DMS153 treated with DMSO at 0.1 percent for 48 hours (cell line): Measurements from ENCODE around the gene MINDY1.
A peak's percentile ranks its signal among the peaks of the same experiment; 100 is the strongest.

Experiments used
- DNase-seq: peaks from one replicate; lab custom pipeline; 2025; ENCODE audit not compliant: unreplicated experiment; lab: John Stamatoyannopoulos, UW

MINDY1 gene

DNA sequence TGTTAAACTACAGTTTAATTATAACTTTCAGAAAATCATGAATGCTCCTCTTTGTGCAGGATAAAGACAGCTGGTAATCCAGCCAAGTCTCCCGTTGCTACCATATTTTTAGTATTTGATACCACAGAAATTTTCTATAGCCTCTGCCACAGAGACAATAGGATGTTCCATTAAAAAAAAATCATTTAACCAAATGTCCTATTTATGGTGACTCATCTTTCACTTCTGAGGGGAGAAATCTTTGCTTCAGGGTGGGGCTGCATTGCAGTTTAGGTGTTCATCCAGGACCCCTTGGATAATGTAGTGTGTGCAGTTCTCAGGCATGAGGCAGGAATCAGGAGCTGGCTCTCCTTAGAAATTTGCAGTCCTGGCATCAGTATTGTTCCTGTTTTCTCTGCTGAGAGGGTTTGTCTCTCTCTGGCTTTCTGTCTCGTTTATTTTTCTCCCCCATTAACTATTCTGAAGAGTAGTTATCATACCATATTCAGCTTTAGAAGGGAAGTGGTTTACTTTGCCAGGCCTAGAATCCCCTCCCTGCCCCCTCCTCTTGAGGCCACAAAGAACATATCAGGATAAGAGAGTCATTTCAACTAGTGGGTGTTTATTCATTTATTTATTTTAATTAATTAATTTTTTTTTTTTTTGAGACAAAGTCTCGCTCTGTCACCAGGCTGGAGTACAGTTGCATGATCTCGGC is 4.6 kb upstream of the MINDY1 start:
- DNase-seq = no peak

DNA sequence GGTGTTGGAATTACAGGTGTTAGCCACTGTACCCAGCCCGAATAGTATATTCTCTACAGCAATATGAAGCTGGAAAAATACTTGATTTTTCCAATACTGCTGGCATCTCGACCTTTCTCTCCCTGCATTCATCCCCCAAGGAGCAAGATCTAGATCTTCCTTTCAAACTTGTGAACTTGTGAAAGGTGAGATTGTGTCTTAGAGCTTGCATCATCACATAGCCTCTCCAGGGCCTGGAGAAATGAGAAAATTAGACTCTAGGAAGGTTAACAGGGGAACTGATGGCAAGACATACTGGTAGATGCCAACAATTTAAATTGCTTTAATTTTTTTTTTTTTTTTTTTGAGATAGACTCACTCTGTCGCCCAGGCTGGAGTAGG is 3.6 kb upstream of the MINDY1 start:
- DNase-seq = no peak

GRCh38 chr1:151009674-151010345 is 3.1 kb upstream of the MINDY1 start:
- no peak for DNase-seq

- no peak for DNase-seq
Measured at GRCh38 chr1:151009206-151009587, 2.5 kb upstream of the MINDY1 start.

DNA sequence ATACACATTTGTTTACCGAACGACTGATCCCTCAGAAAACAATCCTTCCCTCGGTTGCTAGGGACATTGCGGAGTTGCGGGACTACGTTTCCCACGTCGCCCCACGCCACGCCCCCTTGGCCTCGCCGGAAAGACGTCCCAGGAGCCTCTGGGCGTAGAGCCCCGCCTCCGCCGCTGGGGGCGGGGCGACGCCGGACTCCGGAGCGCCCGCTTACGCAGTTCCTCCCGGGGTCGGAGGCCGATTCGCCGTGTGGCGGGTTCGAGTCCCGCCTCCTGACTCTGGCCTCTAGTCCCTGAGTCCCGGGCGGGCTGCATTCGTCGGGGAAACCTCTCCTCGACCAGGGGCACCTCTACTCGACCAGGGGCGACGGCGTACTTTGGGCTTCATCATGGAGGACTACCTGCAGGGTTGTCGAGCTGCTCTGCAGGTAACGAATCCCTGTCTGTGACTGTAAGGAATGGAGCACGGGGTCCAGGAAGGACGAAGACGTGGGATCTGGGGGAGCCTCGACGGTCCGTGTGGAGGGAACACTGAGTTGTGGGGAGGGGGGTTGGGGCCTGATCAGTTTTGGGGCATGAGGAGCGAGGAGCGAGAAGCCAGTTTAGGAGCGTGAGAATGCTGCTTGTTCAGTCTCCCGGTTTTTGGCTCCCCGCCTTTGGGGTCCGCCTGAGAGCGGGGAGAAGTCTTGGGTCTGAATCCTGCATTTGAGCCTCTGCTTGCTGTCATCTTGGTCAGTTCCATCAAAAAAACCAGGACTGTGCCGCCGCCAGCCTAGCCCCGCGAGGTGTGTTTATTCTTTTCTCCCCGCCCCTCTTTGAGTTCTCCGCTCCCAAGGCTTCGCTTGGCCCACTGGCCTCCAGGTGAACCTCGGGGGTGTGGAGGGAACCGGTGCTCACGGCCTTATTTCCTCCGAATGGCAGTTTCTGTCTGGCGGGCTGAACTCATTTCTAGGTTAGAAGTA is 1.8 kb upstream of the MINDY1 start, which contains the start of gene PRUNE1:
Gene PRUNE1 (plus strand): TSS at position 206 of the 962 bp plus-strand sequence. CDS start 184 bp downstream, at position 390.
- peak; percentile 98 for DNase-seq

GRCh38 chr1:151007853-151008243 is 1.1 kb upstream of the MINDY1 start:
- DNase-seq = no peak

GRCh38 chr1:151005729-151006319 is 878 bp downstream of the MINDY1 start:
- DNase-seq = no peak

DNA sequence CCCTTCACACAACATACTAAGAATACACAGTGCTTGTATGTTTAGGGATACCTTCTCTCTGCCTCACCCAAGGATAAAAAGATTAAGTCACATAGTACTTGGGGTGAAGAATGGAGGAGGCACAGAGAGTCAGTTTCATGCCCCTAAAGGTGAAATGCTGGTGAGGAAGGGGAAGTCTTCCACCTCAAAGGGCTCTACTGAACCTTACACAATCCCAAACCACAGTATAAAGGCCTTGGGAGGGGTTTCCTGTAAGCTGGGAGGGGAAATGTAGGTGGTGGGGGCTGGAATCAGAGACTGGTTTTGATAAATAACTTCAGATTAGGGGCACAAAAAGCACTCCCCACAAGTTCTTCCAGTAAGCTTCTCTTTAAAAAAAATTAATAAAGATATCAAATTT is 3.5 kb downstream of the MINDY1 start:
- DNase-seq = no peak

GRCh38 chr1:151002611-151003010 is 4.1 kb downstream of the MINDY1 start:
- no peak for DNase-seq

- no peak for DNase-seq
Measured at GRCh38 chr1:151002051-151002450, 4.7 kb downstream of the MINDY1 start.

DNA sequence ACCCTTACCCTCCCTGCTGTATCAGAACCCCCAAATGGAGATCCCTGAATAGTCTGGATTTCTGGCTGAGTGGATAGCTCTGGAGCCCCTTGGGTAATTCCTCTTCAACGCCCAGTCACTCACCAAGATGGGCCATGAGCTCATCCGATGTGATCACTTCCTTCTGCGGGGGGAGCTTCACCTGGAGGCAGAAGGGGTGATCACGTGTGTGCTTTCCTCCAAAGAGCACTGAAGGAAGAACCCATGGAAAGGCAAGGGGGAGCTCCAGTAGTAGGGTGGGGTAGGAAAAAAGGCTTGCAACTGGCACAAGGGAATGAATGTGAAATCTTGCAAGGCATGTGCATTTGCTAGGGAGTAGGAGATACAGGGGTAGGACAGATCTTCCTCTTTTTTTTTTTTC is 5.1 kb downstream of the MINDY1 start:
- no peak for DNase-seq

DNA sequence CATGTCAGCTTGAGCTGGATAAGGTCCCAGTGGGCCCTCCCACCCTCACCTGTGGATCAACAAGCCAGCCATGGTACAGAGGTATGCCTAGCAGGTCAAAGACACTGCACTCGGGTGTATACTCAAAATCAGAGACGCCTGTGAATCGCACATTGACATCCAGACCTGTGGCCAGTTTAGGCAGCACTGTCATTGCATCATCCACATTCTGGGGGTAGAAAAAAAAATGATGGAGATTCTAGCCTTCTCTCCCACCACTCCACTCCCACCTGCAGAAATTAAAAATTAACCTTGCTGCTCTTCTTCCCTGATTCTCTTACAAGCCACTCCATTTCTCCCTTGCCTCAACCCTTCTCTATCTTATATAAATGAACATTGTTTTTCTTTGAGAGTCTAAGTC is 6.3 kb downstream of the MINDY1 start:
- DNase-seq = no peak

DNA sequence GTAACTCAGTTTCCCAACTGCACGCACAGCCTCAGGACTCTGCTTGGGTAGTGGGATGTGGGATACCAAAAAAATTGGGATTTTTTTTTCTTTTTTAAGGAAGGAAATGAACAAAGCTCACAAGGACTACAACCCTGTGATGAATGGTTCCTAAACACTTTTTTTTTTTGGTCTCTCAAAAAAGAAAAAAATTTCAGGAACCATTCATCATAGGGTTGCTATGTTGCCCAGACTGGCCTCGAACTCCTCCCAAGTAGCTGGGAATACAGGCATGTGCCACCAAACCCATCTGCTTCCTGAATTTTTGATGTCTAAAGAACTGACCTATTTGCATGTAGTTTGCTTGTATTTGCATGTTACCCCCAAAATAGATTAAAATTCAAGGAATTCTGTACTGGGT is 6.8 kb downstream of the MINDY1 start:
- no peak for DNase-seq

DNA sequence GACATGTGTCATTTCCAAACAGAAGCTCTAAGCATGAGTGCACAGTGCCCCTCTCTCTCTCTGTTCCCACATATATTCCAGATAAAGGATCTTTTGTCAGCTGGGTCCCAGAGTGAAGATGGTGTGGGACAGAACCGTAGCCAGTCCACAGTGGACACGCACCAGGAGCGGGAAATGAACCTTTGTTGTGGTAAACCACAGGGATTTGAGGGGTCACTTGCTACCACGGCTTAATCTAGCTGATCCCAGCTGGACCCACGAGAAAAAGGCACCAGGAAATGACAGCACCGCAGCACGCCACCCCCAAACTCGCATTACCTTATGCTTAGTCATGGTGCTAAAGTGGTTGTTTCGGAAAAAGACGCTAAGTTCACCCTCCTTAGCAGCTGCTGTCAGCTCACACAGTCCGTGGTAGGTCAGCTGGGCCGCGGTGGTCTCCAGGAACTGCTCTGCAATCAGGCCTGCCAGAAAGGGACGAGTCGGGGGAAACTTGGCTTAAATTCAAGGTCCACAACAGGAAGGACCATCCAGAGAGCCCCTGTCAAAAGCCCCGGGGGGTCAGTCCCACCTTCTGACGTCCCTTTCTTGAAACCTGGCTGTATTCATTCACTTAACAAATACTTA is 7.5 kb downstream of the MINDY1 start:
- no peak for DNase-seq

DNA sequence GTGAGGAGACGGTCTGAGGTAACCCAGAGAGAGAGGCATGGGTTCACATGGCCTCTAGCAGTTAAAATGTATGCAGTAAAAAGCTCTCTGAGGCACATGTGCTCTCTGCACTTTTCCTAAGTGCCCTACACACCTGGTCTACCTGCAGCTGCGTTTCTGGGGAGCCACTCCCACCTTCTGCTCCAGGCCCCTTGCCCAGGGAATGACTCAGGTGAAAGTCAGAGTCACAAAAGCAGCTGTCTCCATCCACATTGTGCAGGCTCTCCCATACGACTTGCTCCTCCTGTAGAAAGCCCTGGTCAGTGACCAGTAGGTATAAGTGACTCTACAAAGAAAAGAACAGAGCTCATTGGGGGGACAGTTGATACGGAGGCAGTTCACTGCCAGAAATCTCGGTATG is 8.8 kb downstream of the MINDY1 start:
- DNase-seq = no peak

DNA sequence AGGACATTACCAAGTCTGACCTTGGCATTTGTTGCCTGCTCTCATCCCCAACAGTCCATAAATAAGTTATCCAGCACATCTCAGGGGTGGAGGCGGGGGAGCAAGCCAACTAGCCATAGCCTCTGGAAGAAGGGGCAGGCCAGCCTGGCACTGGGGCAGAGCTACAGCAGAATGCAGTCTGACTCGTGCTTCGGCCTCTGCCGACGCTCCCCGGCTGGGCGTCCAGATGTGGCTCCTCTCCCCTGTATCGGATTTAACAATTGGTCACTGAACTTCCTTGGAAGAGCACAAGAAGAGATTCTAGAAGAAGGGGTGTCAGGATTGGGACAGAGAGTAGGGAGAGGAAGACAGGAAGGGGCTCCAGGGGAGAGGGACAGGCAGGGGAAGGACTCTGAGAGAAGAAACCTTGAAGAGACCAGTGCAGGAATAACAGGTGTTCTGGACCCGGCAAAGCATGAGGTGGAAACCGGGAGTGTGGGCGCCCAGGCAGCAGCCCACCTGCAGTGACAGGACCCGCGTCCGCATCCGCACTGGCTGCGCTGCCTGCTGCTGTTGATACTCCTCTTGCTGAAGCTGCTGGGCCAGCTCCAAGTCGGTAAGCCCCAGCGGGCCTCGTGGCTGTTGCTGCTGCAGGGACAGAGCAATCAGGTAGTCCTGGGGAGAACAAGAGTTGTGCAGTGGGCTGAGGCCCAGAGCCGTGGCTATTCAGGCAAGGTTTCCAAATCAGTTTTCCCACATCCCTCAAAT is 9.4 kb downstream of the MINDY1 start:
- no peak for DNase-seq

- DNase-seq = no peak
Measured at GRCh38 chr1:150995896-150996295, 10.8 kb downstream of the MINDY1 start.

DNA sequence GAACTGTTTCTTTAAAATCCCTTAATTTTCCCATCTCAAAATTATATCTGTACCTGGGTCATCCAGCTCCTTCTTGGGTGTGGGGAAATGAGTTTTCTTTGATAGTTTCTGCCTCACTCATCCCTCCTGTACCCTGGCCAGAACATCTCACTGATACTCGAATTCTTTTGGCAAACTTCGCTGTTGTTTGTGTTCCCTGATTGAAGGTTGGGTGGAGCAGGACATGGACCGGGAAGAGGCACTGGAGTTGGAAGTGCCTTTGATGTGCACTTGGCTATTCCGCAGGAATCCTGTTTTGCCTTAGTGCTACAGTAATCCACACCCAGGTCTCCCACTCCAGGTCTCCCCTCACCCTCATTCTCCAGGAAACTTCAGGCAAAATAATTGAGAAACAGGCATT is 11.2 kb downstream of the MINDY1 start:
- no peak for DNase-seq

DNA sequence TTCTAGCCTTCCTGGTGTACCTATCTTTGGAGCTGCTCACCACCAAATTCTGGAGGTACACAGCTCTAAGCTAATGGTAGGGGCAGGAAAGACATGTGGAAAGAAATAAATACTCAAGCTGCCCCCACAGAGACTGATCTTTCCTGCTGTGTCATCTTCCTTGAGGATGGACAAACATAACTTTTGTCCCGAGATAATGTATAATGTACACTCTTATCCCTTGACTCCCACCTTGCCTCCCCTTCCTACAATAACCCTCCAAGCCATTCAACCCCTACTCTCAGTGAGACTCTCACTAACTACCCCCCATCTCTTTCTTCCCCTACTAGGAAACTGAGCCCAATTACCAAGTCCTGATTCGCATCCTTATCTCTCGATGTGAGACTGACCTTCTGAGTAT is 12.5 kb downstream of the MINDY1 start:
- no peak for DNase-seq

DNA sequence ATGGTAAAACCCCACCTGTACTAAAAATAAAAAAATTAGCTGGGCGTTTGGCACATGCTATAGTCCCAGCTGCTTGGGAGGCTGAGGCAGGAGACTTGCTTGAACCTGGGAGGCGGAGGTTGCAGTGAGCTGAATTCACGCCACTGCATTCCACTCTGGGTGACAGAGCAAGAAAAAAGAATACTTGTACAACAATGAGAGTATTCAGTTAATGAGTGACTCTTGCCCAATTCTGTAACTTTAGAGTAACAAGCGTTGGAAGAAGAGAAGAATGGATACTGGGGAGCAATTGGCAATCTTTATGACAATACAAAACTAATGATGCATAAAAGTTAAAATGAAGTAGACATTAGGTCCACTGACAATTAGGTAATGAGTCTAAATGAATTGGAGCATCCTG is 14.1 kb downstream of the MINDY1 start:
- no peak for DNase-seq
